Muscle layer of colon (tissue), 2 donors: Measurements from ENCODE around the gene CBLN3.

Experiments
- H3K27ac ChIP-seq: one replicate; pipeline ENCODE4 v1.7.0; 2013; ENCODE audit warnings: low read depth, mild to moderate bottlenecking, low read length, moderate library complexity
- H3K27me3 ChIP-seq, 2 donors: one replicate each; pipeline ENCODE4 v1.7.0; 2013; ENCODE audit warnings: low read length in 2 of 2, mild to moderate bottlenecking in 2 of 2; ENCODE audit not compliant: insufficient read depth in 2 of 2, control insufficient read depth in 1 of 2
- H3K36me3 ChIP-seq: one replicate; pipeline ENCODE4 v1.7.0; 2013; ENCODE audit warnings: mild to moderate bottlenecking, low read length; ENCODE audit not compliant: insufficient read depth
- H3K4me1 ChIP-seq: one replicate; pipeline ENCODE4 v1.7.0; 2013; ENCODE audit warnings: mild to moderate bottlenecking, low read length; ENCODE audit not compliant: insufficient read depth
- H3K4me3 ChIP-seq, 2 donors: one replicate each; pipeline ENCODE4 v1.7.0; 2013; ENCODE audit warnings: low read length in 2 of 2, low read depth in 1 of 2, mild to moderate bottlenecking in 1 of 2, moderate library complexity in 1 of 2
- H3K9ac ChIP-seq: one replicate; pipeline ENCODE4 v1.7.0; 2013; ENCODE audit warnings: low read length
- H3K9me3 ChIP-seq: one replicate; pipeline ENCODE4 v1.7.0; 2013; ENCODE audit warnings: mild to moderate bottlenecking, low read length
- donor health status: abdominal sarcoma.
- donor health status: Adenocarcinoma of cecum.

The CBLN3 gene

GRCh38 chr14:24406416-24406815, 23.1 kb downstream of the CBLN3 start:
- Histone ChIP-seq H3K9ac (no peak overlapping the region), H3K36me3 (peaks cover 14% of the 10 kb centered on the region), H3K27ac (no peak overlapping the region), H3K27me3 (no peaks in the 10 kb centered on the region), H3K9me3 (no peaks in the 10 kb centered on the region), H3K4me3 (no peak overlapping the region), H3K4me1 (peaks cover 27% of the 10 kb centered on the region)

GRCh38 chr14:24404814-24405213, 24.7 kb downstream of the CBLN3 start:
- Histone ChIP-seq H3K4me1 (peaks cover 43% of the 10 kb centered on the region), H3K27ac (no peak overlapping the region), H3K36me3 (peaks cover 14% of the 10 kb centered on the region), H3K9me3 (no peaks in the 10 kb centered on the region), H3K4me3 (no peak overlapping the region), H3K9ac (no peak overlapping the region), H3K27me3 (no peaks in the 10 kb centered on the region)

DNA sequence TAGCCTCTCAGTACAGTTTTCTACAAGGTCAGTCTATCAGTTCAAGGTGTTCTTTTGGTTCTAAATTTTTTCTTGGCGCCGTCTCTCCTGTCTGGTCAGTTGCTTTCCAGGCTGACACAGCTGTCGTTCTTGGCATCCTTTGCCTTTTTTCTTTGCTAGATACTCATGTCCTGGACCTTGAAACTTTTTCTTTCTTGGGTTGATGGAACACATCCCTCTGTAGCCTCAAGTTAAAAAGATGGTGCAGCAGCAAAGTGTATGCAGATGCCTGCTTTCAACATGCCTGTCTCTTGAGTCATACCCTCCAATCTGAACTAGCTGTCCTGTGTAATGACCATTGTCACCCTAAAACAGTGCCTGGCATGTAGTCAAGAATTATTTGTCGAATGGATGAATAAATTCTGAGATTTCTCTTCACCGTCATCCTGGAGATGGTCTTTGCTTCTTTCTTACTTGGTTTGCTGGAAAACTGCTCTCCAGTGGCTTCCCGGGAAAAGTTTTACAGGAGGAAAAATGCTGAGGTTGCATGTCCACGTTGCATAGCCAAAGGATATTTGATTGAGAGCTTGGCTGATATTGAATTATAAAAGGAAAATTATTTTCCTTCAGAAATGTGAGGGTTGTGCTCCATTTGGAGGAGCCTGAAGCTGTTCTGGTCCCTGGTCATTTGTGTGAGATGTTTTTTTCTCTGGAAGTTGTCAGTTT, 26.0 kb downstream of the CBLN3 start:
- Histone ChIP-seq H3K36me3 (peaks cover 10% of the 10 kb centered on the region), H3K27ac (peak overlapping the region; percentile 30), H3K4me3 (no peak overlapping the region), H3K9me3 (no peaks in the 10 kb centered on the region), H3K4me1 (peaks cover 46% of the 10 kb centered on the region), H3K9ac (no peak overlapping the region), H3K27me3 (no peaks in the 10 kb centered on the region)

GRCh38 chr14:24401810-24402702, 27.4 kb downstream of the CBLN3 start:
- Histone ChIP-seq H3K27me3 (no peaks in the 10 kb centered on the region), H3K9me3 (no peaks in the 10 kb centered on the region), H3K27ac (no peak overlapping the region), H3K36me3 (peaks cover 5% of the 10 kb centered on the region), H3K4me3 (no peak overlapping the region), H3K9ac (no peak overlapping the region), H3K4me1 (peaks cover 54% of the 10 kb centered on the region)

- Histone ChIP-seq H3K27me3 (no peaks in the 10 kb centered on the region), H3K36me3 (no peaks in the 10 kb centered on the region), H3K9me3 (no peaks in the 10 kb centered on the region), H3K4me1 (peaks cover 54% of the 10 kb centered on the region), H3K27ac (peak overlapping the region; percentile 59), H3K9ac (peak overlapping the region; percentile 44), H3K4me3 (peak overlapping the region; percentile 70 to 77)
These were observed 29.3 kb downstream of the CBLN3 start for GRCh38 chr14:24399999-24400718.

DNA sequence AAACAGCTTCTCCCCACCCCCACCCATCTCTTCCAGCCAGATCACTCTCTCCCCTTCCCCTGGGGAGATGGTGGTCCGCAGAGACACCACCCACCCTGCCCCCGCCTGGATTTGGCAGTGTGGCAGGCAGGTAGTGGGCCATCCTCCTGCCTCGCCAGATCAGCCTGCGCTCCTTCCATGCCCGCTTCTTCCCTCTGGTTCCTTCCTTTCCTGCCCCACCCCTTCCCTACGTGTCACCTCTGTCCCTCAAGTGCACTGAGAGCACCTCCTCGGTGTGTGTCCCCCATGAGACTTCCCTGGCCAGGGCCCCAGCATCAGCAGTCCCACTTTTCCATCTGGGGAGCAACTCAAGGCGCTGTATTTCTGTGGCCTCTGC, 30.0 kb downstream of the CBLN3 start:
- Histone ChIP-seq H3K4me1 (peaks cover 54% of the 10 kb centered on the region), H3K9ac (peak overlapping the region; percentile 44), H3K9me3 (no peaks in the 10 kb centered on the region), H3K36me3 (no peaks in the 10 kb centered on the region), H3K4me3 (peak overlapping the region; percentile 70 to 77), H3K27me3 (no peaks in the 10 kb centered on the region), H3K27ac (peak overlapping the region; percentile 59)

DNA sequence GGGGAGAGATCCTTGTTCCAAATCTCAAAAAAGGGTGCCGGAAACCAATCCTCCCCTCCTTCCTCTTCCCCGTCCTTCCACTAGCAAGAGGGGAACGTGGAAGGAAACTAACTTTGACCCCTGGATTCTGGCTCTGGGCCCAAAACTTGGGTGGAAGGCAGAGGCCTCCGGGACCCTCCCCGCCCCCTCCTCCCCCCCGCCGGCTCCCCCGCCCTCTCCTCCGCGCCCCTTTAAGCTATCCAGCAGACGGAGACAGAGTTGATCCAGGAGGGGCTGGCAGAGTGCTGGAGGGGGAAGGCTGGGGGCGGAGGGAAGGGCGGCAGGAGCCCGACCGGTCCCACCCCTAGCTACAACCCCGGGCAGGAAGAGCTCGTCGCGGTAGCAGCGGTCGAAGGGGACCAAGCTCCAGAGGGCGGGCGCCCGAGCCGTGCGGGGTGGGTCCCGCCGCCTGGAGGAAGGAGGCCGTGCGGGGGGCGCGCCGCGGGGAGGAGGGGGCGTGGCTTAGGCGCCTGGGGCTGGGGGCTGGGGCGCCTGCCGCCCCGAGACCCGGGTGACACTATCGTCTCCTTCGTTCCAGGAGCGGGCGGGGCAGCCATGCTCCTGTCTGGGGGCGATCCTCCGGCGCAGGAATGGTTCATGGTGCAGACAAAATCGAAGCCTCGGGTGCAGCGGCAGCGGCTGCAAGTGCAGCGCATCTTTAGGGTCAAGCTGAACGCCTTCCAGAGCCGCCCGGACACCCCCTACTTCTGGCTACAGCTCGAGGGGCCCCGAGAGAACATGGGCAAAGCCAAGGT, 30.6 kb downstream of the CBLN3 start, which contains the start of gene NYNRIN:
NYNRIN (plus strand) TSS at position 351 of the 794 bp plus-strand sequence; CDS start at position 595, 244 bp downstream.
- Histone ChIP-seq H3K9me3 (no peaks in the 10 kb centered on the region), H3K36me3 (no peaks in the 10 kb centered on the region), H3K4me1 (peaks cover 51% of the 10 kb centered on the region), H3K27me3 (no peaks in the 10 kb centered on the region), H3K4me3 (peak within 1 kb of the TSS; percentile 70 to 77), H3K27ac (peak within 1 kb of the TSS; percentile 59), H3K9ac (peak within 1 kb of the TSS; percentile 44)

GRCh38 chr14:24398293-24398652, 31.2 kb downstream of the CBLN3 start:
- H3K36me3 ChIP-seq = no peaks in the 10 kb centered on the region
- H3K4me1 ChIP-seq = peaks cover 45% of the 10 kb centered on the region
- H3K9ac ChIP-seq = peak overlapping the region; percentile 35
- H3K9me3 ChIP-seq = no peaks in the 10 kb centered on the region
- H3K27ac ChIP-seq = no peak overlapping the region
- H3K27me3 ChIP-seq = no peaks in the 10 kb centered on the region
- peak overlapping the region in 1 of 2 donors; percentile 32 for H3K4me3 ChIP-seq

DNA sequence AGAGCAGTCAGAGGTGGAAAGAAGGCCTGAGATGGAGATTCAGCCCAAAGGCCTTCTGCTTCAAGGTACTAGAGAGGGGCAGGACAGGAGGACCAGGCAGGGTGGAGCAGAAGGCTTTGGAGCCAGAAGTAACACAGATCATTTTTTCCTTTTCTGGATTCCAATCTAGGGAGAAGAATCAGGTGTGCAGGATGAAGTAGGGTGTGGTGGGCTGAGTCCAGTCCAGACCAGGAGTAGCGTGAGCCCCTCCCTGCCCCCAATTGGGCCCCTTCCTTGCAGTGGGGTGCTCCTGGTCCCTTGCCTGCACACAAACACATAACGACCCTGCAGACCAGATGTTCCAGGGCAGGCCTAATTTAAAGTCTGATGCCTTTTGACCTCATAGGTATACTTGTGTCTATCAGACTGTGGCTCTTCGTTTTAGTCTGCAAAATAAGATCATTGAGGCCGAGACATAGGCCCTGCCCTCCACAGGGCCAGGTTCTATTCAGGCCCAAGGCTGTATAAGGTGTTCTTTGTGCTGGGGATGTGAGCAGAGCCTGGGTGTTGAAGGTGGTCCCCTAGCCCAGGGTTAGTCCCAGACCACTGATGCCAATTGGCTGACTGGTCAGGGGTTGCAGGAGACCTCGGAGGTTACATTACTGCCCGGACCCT, 31.7 kb downstream of the CBLN3 start:
- H3K27me3 ChIP-seq = no peaks in the 10 kb centered on the region
- no peaks in the 10 kb centered on the region for H3K36me3 ChIP-seq
- H3K4me1 ChIP-seq = peaks cover 40% of the 10 kb centered on the region
- H3K9me3 ChIP-seq = no peaks in the 10 kb centered on the region
- peak overlapping the region; percentile 21 for H3K27ac ChIP-seq
- peak overlapping the region; percentile 35 for H3K9ac ChIP-seq
- H3K4me3 ChIP-seq = peak overlapping the region in 1 of 2 donors; percentile 32
